DND-41 (cell line): ENCODE data around the gene EAF1.
A peak's percentile ranks its signal among the peaks of the same experiment; 100 is the strongest.

Experiments used
- ATAC-seq: fragments of 200-7000 bp; cut with Tn5 transposase; 3 replicates; pipeline ENCODE4 v1.9.1; 2021; ENCODE audit warnings: low read depth; ENCODE audit not compliant: insufficient read depth
- DNase-seq: peaks from one replicate; pipeline ENCODE4 v3.0.0-alpha.2; 2020
- H2AFZ ChIP-seq: 2 replicates; pipeline ENCODE4 v1.6.0; 2012; ENCODE audit warnings: low read depth, low read length
- H3K27ac ChIP-seq: 2 replicates; pipeline ENCODE4 v1.5.1; 2012; ENCODE audit warnings: low read length, inconsistent platforms
- H3K27me3 ChIP-seq: fragments of 200-600 bp; sonication (generic); 2 replicates; pipeline ENCODE4 v1.6.0; 2012; ENCODE audit warnings: low read length, mild to moderate bottlenecking, inconsistent platforms; ENCODE audit not compliant: insufficient read depth, poor library complexity
- H3K36me3 ChIP-seq: 2 replicates; pipeline ENCODE4 v1.5.1; 2012; ENCODE audit warnings: low read length, inconsistent platforms; ENCODE audit not compliant: insufficient read depth
- H3K4me1 ChIP-seq: 2 replicates; pipeline ENCODE4 v1.5.1; 2012; ENCODE audit warnings: mild to moderate bottlenecking, low read length; ENCODE audit not compliant: insufficient read depth
- H3K4me2 ChIP-seq: 2 replicates; pipeline ENCODE4 v1.6.0; 2012; ENCODE audit warnings: mild to moderate bottlenecking, moderate library complexity, low read length, inconsistent platforms; ENCODE audit not compliant: insufficient read depth
- H3K4me3 ChIP-seq, 2 experiments: fragments of 200-600 bp in 1 of 2; shearing (Covaris generic) in 1 of 2; 2 replicates each; pipeline ENCODE4 v1.5.1; 2012 to 2016; ENCODE audit warnings: inconsistent platforms in 2 of 2, low read length in 2 of 2, mild to moderate bottlenecking in 2 of 2, low read depth in 1 of 2, moderate library complexity in 1 of 2
- H3K79me2 ChIP-seq: 2 replicates; pipeline ENCODE4 v1.6.0; 2012; ENCODE audit warnings: low read length, inconsistent platforms; ENCODE audit not compliant: insufficient read depth
- H3K9ac ChIP-seq: 2 replicates; pipeline ENCODE4 v1.6.0; 2012; ENCODE audit warnings: low read depth, mild to moderate bottlenecking, inconsistent platforms, low read length, moderate library complexity
- H3K9me3 ChIP-seq: 2 replicates; pipeline ENCODE4 v1.5.1; 2012; ENCODE audit warnings: low read length, moderate library complexity, mild to moderate bottlenecking, inconsistent platforms; ENCODE audit not compliant: insufficient read depth, severe bottlenecking
- H4K20me1 ChIP-seq: 2 replicates; pipeline ENCODE4 v1.6.0; 2012; ENCODE audit warnings: low read length; ENCODE audit not compliant: insufficient read depth
- EZH2 ChIP-seq: IDR thresholded peaks from 3 replicates; pipeline ENCODE4 v1.6.1; 2012; ENCODE audit warnings: borderline replicate concordance, low read depth, mild to moderate bottlenecking, moderate library complexity, low read length, inconsistent platforms; ENCODE audit not compliant: severe bottlenecking
- TF ChIP-seq, protein P1 (sequence below): IDR thresholded peaks from 2 replicates; pipeline ENCODE4 v1.5.1; 2012; ENCODE audit warnings: borderline replicate concordance, low read length, moderate library complexity, mild to moderate bottlenecking; ENCODE audit not compliant: poor library complexity, severe bottlenecking; ENCODE audit errors: extremely low read depth

Gene EAF1

DNA sequence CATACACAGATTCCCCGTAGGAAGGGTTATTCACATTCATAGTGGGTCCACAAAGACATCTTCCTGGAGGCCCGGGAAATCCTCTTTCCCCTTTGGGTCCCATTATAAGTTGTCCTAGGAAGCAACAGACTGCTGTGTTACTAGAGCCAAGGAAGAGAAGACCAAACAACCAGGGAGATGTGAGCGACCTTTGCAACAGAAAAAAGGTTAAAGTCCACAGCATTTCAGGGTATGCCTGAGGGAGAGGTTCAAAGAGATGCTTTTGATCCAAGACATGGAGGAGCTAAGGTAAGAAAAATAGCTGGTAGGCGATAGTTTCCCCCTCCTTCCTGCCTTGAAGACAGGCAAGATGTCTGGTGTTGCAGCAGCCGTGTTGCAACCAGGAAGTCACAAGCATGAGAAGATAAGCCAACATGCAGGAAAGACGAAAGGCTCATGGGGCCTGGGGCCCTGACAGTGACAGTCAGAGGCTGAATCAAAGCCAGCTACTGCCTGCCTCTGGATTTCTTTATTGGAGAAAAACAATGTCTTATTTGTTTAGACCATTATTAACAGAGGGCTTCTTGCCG is 30.9 kb downstream of the EAF1 start:
- no peak overlapping the region for H2AFZ ChIP-seq
- no peaks in the 10 kb centered on the region for H3K36me3 ChIP-seq
- no peak overlapping the region for H3K27ac ChIP-seq
- H3K27me3 ChIP-seq, result no peaks in the 10 kb centered on the region
- H3K4me3 ChIP-seq, result no peak overlapping the region
- no peaks in the 10 kb centered on the region for H3K9me3 ChIP-seq
- H3K4me2 ChIP-seq, result no peak overlapping the region
- DNase-seq (peak; percentile 24), ATAC-seq (no peak)
- TF ChIP-seq, protein P1, sequence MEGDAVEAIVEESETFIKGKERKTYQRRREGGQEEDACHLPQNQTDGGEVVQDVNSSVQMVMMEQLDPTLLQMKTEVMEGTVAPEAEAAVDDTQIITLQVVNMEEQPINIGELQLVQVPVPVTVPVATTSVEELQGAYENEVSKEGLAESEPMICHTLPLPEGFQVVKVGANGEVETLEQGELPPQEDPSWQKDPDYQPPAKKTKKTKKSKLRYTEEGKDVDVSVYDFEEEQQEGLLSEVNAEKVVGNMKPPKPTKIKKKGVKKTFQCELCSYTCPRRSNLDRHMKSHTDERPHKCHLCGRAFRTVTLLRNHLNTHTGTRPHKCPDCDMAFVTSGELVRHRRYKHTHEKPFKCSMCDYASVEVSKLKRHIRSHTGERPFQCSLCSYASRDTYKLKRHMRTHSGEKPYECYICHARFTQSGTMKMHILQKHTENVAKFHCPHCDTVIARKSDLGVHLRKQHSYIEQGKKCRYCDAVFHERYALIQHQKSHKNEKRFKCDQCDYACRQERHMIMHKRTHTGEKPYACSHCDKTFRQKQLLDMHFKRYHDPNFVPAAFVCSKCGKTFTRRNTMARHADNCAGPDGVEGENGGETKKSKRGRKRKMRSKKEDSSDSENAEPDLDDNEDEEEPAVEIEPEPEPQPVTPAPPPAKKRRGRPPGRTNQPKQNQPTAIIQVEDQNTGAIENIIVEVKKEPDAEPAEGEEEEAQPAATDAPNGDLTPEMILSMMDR, result no peak
- no peaks in the 10 kb centered on the region for H4K20me1 ChIP-seq
- no peaks in the 10 kb centered on the region for H3K79me2 ChIP-seq
- peaks cover 33% of the 10 kb centered on the region for H3K4me1 ChIP-seq
- no peak overlapping the region for H3K9ac ChIP-seq

DNA sequence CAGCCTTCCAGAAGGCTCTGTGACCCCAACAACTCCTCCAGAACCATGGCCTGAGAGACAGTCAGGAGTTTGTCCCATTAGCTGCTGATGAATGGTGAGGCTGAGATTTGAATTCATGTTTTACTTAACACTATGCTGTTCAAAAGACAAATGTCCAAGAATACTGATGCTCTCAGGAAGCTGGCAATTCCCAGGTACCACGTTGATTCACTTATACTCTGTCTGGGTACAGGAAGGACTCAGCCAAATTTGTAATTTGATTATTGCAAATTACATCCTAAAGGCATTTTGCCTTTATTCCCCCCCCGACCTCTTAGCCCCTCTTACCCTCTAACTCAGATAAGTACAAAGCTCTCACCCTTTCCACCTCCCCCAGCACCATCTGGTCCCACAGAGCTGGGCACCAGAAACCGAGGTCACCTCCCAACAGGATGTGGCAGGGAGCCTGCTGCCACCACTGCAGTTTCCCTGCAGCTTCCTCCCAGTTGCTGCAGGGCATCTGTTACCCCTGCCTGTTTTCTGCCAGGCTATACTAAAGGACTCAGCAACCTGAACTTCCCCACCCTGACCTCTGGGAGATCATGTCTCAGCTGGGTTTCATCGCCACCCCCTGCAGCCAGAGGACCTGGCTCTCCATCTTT is 33.6 kb downstream of the EAF1 start:
- Histone ChIP-seq H3K4me1 (peaks cover 33% of the 10 kb centered on the region), H3K4me2 (peak overlapping the region; percentile 20), H3K9me3 (no peaks in the 10 kb centered on the region), H4K20me1 (no peaks in the 10 kb centered on the region), H2AFZ (no peak overlapping the region), H3K27me3 (no peaks in the 10 kb centered on the region), H3K9ac (peak overlapping the region; percentile 14), H3K4me3 (no peak overlapping the region), H3K27ac (peak overlapping the region; percentile 72), H3K36me3 (no peaks in the 10 kb centered on the region), H3K79me2 (no peaks in the 10 kb centered on the region)
- no peak for TF ChIP-seq EZH2
- TF ChIP-seq, protein P1, result peak; percentile 46
- peak; percentile 92 for DNase-seq
- peak; percentile 95 for ATAC-seq

GRCh38 chr3:15462451-15462850 is 35.1 kb downstream of the EAF1 start:
- no peak overlapping the region for H3K4me3 ChIP-seq
- no peak overlapping the region; the same call in 1 of the 2 replicates for H3K9ac ChIP-seq
- no peaks in the 10 kb centered on the region for H3K9me3 ChIP-seq
- H3K4me2 ChIP-seq, result no peak overlapping the region
- DNase-seq, result peak; percentile 63
- H3K27me3 ChIP-seq, result no peaks in the 10 kb centered on the region
- H3K36me3 ChIP-seq, result no peaks in the 10 kb centered on the region
- H4K20me1 ChIP-seq, result no peaks in the 10 kb centered on the region
- H3K79me2 ChIP-seq, result no peaks in the 10 kb centered on the region
- H3K27ac ChIP-seq, result peak overlapping the region; percentile 74
- no peak for TF ChIP-seq EZH2
- TF ChIP-seq, protein P1, result no peak
- ATAC-seq, result peak; percentile 17; the same call in 2 of the 3 replicates
- H2AFZ ChIP-seq, result peak overlapping the region; percentile 29; the same call in 1 of the 2 replicates
- peaks cover 35% of the 10 kb centered on the region for H3K4me1 ChIP-seq
